Ovary (tissue), 9 donors: ENCODE measurements around the gene GMNN. TPM values are rescaled to one million over a fixed set of nuclear protein-coding genes. Genes with fewer than 3 reads are reported as not detected.

Experiments used
- DNase-seq, 5 donors: peaks; one replicate each; pipeline ENCODE4 v3.0.0-alpha.2; 2019 to 2020
- H3K27ac ChIP-seq, 2 donors: fragments of 200-600 bp; one replicate each; pipeline versions ENCODE4 v1.5.1 to v1.8.0; 2019 to 2022
- H3K27me3 ChIP-seq: fragments of 200-600 bp; one replicate; pipeline ENCODE4 v1.8.0; 2022
- H3K36me3 ChIP-seq: fragments of 200-600 bp; sonication (generic); one replicate; pipeline ENCODE4 v1.5.1; 2019
- H3K4me1 ChIP-seq: one replicate; pipeline ENCODE4 v1.8.1; 2013; ENCODE audit warnings: mild to moderate bottlenecking, moderate library complexity; ENCODE audit not compliant: insufficient read depth
- H3K4me3 ChIP-seq: fragments of 200-600 bp; sonication (generic); one replicate; pipeline ENCODE4 v1.5.1; 2017
- H3K9me3 ChIP-seq, 2 donors: fragments of 200-600 bp in 1 of 2; sonication (generic) in 1 of 2; one replicate each; pipeline versions ENCODE4 v1.5.1 to v1.8.1; 2013 to 2019; ENCODE audit warnings: mild to moderate bottlenecking in 1 of 2, moderate library complexity in 1 of 2
- EP300 ChIP-seq: sonication (generic); formaldehyde crosslinking; IDR thresholded peaks from one replicate; pipeline ENCODE4 v1.6.1; 2017; ENCODE audit warnings: antibody characterized with exemption
- POLR2A ChIP-seq: fragments of 450-650 bp; IDR thresholded peaks from one replicate; pipeline ENCODE4 v1.6.1; 2017; ENCODE audit warnings: antibody characterized with exemption, mild to moderate bottlenecking, moderate library complexity
- WGBS, 3 donors: extraction: QIAGEN DNeasy Blood & Tissue Kit in 1 of 3; methylation state at CpG; one replicate each; pipeline versions ENCODE4 v1.1.5 to v1.1.7; 2013 to 2017; 5-methylcytosine and 5-hydroxymethylcytosine counted together
- intact Hi-C, 4 donors: fragments of 100-400 bp; cut with DNase I; formaldehyde crosslinking; loops; one replicate each; pipeline versions ENCODE4 v1.11.0 to v1.15.1; 2022 to 2023
- polyA plus RNA-seq, 2 donors: library from polyadenylated mRNA; stranded (reverse); fragments of 200-250 nt in 1 of 2; fragments of 350-450 nt in 1 of 2; fragmentation: Illumina TruSeq in 1 of 2; extraction: RNeasy Lipid Tissue Mini Kit (QIAGEN cat#74804) in 1 of 2; gene quantifications; one replicate each; pipeline ENCODE4 v1.2.3, GENCODE V29; 2013 to 2014
- total RNA-seq, 7 donors: library from RNA; depleted of rRNA in 2 of 7; stranded (reverse); fragments of >200 nt in 2 of 7; fragmentation: NEBNext Ultra II Directional in 3 of 7; extraction: Animal tissue kit (Norgen Biotek cat#: 25700) in 3 of 7; gene quantifications; one replicate each; pipeline versions ENCODE4 v1.1.0 to v1.2.4, GENCODE V29; 2016 to 2023
- TF ChIP-seq, protein P1 (sequence below), 3 donors: fragments of 450-650 bp in 2 of 3; fragments of 200-600 bp in 1 of 3; IDR thresholded peaks; one replicate each; pipeline versions ENCODE4 v1.5.1 to v1.8.0; 2016 to 2022; ENCODE audit warnings: antibody characterized with exemption in 3 of 3, mild to moderate bottlenecking in 1 of 3
- donor health status: DM: no; HTN: no; CAD: no; lungs with moderate emphysema.
- donor health status: DM: no; HTN: no; CAD: no.
- donor health status: Bipolar disorder and iron deficiency.
- donor health status: DM: yes; HTN: yes; CAD: no.
- donor health status: DM: no; HTN: no; CAD: no.
- donor health status: DM: yes; HTN: yes; CAD: no.

GMNN gene
- total and polyA plus RNA-seq, 9 donors: 4.7 to 36.1 (median 9.4) TPM

GRCh38 chr6:24807584-24807983, 32.8 kb downstream of the GMNN start:
- Histone ChIP-seq H3K27ac (no peak overlapping the region), H3K4me3 (no peak overlapping the region), H3K36me3 (no peaks in the 10 kb centered on the region), H3K9me3 (no peaks in the 10 kb centered on the region), H3K27me3 (no peaks in the 10 kb centered on the region), H3K4me1 (peaks cover 4% of the 10 kb centered on the region)
- intact Hi-C loops: no loop called here
- WGBS, 3 donors: 94 to 97% (median 97%) methylated on average over 3 of the region's 3 CpGs
- no peak for DNase-seq
- TF ChIP-seq EP300 (no peak), POLR2A (no peak)
- TF ChIP-seq, protein P1, sequence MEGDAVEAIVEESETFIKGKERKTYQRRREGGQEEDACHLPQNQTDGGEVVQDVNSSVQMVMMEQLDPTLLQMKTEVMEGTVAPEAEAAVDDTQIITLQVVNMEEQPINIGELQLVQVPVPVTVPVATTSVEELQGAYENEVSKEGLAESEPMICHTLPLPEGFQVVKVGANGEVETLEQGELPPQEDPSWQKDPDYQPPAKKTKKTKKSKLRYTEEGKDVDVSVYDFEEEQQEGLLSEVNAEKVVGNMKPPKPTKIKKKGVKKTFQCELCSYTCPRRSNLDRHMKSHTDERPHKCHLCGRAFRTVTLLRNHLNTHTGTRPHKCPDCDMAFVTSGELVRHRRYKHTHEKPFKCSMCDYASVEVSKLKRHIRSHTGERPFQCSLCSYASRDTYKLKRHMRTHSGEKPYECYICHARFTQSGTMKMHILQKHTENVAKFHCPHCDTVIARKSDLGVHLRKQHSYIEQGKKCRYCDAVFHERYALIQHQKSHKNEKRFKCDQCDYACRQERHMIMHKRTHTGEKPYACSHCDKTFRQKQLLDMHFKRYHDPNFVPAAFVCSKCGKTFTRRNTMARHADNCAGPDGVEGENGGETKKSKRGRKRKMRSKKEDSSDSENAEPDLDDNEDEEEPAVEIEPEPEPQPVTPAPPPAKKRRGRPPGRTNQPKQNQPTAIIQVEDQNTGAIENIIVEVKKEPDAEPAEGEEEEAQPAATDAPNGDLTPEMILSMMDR (IDR thresholded peaks at IDR 0.05): no peak

DNA sequence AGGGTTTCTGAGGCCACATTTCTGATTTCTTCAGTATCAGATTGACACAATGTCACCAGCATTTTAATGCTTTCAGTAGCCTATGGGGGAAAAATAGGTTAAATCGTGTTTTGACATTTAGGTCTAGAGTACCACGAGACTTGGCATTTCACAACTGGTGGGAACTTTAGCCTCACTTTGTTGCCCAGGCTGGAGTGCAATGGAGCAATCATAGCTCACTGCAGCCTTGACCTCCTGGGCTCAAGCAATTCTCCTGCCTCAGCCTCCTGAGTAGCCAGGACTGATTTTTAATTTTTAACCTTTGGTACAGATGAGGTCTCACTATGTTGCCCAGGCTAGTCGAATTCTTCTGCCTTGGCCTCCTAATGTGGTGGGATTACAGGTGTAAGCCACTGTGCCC, 35.0 kb downstream of the GMNN start:
- TF ChIP-seq POLR2A (no peak), EP300 (no peak)
- TF ChIP-seq, protein P1 (IDR thresholded peaks at IDR 0.05): no peak
- no peaks in the 10 kb centered on the region for H3K27me3 ChIP-seq
- H3K4me3 ChIP-seq: no peak overlapping the region
- no peak for DNase-seq
- intact Hi-C loops: no loop called here
- H3K9me3 ChIP-seq: no peaks in the 10 kb centered on the region
- H3K4me1 ChIP-seq: no peaks in the 10 kb centered on the region
- no peaks in the 10 kb centered on the region for H3K36me3 ChIP-seq
- no peak overlapping the region for H3K27ac ChIP-seq
- WGBS, 3 donors: 82 to 89% (median 86%) methylated on average over 3 of the region's 3 CpGs

GRCh38 chr6:24818346-24818745, 43.6 kb downstream of the GMNN start:
- H3K27ac ChIP-seq: no peak overlapping the region
- H3K27me3 ChIP-seq: no peaks in the 10 kb centered on the region
- TF ChIP-seq POLR2A: no peak
- no peak for TF ChIP-seq EP300
- TF ChIP-seq, protein P1 (IDR thresholded peaks at IDR 0.05): no peak
- H3K36me3 ChIP-seq: no peaks in the 10 kb centered on the region
- no peaks in the 10 kb centered on the region for H3K9me3 ChIP-seq
- H3K4me3 ChIP-seq: no peak overlapping the region
- WGBS, 3 donors: 88 to 94% (median 89%) methylated on average over 2 of the region's 2 CpGs
- intact Hi-C loops: no loop called here
- no peaks in the 10 kb centered on the region for H3K4me1 ChIP-seq
- DNase-seq: no peak

DNA sequence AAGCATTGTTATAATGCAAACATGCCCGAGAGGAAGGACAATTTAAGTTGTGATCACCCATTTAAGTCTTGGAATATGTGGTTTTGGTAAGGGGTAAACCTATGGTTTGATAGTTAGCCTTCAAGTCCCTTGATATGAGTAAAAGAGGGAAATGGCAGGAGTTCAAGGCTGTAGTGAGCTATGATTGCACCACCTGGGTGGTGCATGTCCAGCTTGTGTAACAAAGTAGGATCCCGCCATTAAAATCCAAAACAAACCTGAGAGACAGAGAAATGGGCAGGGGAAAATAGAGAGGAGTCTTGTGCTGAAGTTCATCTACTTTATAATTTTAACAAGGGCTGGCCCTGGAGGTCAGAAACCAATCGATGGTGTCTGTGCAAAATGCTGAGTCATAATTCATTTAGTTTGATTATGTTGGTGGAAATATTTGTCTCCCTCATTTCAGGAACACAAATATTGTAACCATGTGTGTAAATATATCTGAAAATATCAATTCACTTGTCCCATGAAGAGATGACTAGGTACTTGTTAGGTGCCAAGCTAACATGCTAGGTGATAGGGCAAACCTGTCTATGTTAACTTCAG, 47.2 kb downstream of the GMNN start:
- Histone ChIP-seq H3K36me3 (no peaks in the 10 kb centered on the region), H3K4me1 (no peaks in the 10 kb centered on the region), H3K27me3 (no peaks in the 10 kb centered on the region), H3K27ac (no peak overlapping the region), H3K9me3 (no peaks in the 10 kb centered on the region), H3K4me3 (no peak overlapping the region)
- no peak for DNase-seq
- TF ChIP-seq, protein P1 (IDR thresholded peaks at IDR 0.05): no peak
- no peak for TF ChIP-seq POLR2A
- no peak for TF ChIP-seq EP300
- intact Hi-C loops: no loop called here
- 78 to 93% (median 86%) methylated on average over 3 of the region's 3 CpGs for WGBS, 3 donors
